Keratinocyte (primary cell): ENCODE results near the gene SYNPR.

ENCODE experiments used
- CTCF ChIP-seq, 3 experiments: IDR thresholded peaks in 1 of 3; conservative IDR thresholded peaks in 1 of 3; optimal IDR thresholded peaks in 1 of 3; 2 replicates in 2 of 3; 3 replicates in 1 of 3; pipeline versions ENCODE3 to v1.5.1; 2011; ENCODE audit warnings: low read length in 3 of 3, mild to moderate bottlenecking in 3 of 3, moderate library complexity in 2 of 3, control low read depth in 1 of 3, inconsistent platforms in 1 of 3; ENCODE audit not compliant: insufficient read depth in 2 of 3; ENCODE audit errors: extremely low read depth in 1 of 3
- EZH2 ChIP-seq: IDR thresholded peaks from one replicate; pipeline ENCODE4 v1.6.1; 2012; ENCODE audit warnings: inconsistent platforms, mild to moderate bottlenecking, low read length, moderate library complexity

- TF ChIP-seq CTCF (optimal IDR thresholded peaks at IDR 0.05 in 1 of 3, IDR thresholded peaks at IDR 0.05 in 1 of 3, conservative IDR thresholded peaks at IDR 0.05 in 1 of 3; ENCODE audit: extremely low read depth in 1 of 3, insufficient read depth in 2 of 3, low read length in 3 of 3) (no peak), EZH2 (no peak)
Measured at GRCh38 chr3:63578858-63579257, 300.8 kb downstream of the SYNPR start.
